NCI-H187 (cell line): Measurements from ENCODE around the gene PBOV1.
"Not testable (repeated sequence)": the region's sequence is repeated elsewhere in the genome, so short reads cannot be mapped to it uniquely, and the experiment has no call there.

Experiments used
- DNase-seq, 2 experiments: peaks; one replicate each; lab custom pipeline; 2025; lab: John Stamatoyannopoulos, UW

Gene PBOV1

DNA sequence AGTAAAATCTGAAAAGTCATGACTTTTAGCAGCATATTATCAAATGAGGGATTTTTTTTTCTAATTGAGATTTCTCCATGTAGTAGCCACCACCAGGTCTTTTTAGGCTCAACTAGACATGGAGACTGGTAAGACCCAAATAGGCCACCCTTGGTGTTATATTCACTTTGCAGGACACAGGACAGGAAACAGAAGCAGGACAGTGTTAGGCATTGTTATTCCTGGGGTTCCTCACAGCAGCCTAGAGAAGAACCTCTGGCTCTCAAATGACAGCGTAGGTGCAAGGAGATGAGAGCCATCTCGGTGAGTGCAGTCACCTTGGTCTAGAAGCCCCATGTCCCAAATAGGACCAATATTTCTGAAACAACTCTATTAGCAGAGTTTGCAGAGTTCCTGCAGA, 19.2 kb upstream of the PBOV1 start:
- no peak for DNase-seq

- DNase-seq, result no peak
These were observed 17.4 kb upstream of the PBOV1 start for GRCh38 chr6:138235693-138236092.

DNA sequence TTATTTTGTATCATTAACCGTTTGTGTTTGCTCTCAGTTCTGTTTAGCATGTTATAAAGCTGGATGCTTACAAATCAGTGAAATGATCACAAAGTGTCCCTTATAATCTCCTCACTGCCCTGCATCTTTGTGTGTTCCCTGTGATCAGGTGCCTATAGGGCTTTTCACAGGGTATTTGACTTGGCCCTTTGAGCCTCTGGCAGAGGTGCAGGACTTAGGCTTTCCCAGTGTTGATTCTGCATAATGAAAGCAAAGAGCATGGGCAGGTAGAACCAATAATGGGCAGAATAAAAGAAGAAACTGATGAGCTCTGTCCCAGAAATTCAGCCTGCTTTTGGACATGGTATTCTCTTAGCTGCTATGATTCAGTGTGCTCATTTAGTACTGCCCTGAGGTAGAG, 16.9 kb upstream of the PBOV1 start:
- DNase-seq, result no peak

DNA sequence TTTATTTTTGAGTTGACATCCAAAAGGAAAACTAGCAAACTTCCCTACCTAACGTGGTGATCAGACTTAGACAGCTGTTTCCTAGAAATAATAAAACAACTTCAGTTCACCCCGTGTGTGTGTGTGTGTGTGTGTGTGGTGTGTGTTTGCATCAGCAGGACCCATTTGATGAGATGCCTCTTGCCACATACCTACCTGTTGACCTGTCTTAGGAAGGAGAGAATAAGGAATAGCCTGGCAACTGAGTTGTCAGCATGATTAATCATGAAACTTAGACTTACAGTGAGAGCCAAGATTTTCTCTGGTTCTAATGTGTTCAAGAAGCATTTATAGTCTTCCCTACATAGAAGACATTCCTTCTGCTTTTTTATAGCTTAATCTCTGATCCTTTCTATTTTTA, 16.1 kb upstream of the PBOV1 start:
- no peak for DNase-seq

- DNase-seq, result no peak
These were observed 13.1 kb upstream of the PBOV1 start for GRCh38 chr6:138231381-138231886.

DNA sequence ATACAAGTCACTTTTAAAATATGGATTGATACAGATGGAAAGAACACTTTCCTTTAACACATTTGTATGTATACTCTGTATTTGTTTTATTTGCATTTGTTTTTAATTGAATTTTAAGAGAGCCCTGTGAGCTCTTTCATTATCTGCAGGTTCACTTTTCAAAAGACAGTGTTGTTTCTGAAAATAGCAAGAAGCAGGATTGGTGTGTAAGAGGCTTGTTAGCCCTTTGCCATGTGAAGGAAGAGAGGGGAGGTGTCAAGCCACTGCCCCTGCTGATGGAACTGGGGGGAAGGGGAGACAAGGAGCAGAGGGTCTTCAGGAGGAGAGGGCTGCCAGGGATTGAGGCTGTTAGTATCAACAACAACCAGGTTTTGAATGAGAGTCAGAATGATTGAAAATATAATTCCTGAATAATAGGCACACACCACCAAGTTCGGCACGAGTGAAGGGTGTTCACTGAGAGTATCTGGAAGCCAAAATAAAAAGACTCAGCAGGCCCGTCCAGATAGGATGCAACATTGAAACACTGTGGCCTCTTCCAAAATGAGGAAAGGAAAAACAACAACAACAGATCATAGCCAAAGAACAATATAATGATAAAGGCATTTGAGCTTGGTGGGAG, 12.6 kb upstream of the PBOV1 start:
- DNase-seq, result no peak

DNA sequence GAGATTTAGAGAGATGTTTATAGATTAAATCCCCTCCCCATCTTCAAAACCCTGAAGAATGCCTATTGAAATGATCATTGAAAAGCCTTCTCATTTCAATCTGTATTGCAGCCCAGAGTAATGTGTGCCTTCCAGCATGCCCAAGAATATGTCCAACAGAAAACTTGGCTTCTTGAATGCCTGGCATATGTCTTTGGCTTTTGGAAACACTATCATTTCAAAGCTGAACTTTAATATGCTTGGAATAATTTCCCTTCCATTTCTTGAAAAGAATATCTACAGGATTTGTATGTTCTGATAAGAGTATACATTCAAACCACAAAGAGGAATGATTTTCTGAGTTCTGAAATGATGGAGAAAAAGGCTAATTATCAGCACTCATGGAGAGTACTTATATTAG, 11.9 kb upstream of the PBOV1 start:
- no peak for DNase-seq

DNA sequence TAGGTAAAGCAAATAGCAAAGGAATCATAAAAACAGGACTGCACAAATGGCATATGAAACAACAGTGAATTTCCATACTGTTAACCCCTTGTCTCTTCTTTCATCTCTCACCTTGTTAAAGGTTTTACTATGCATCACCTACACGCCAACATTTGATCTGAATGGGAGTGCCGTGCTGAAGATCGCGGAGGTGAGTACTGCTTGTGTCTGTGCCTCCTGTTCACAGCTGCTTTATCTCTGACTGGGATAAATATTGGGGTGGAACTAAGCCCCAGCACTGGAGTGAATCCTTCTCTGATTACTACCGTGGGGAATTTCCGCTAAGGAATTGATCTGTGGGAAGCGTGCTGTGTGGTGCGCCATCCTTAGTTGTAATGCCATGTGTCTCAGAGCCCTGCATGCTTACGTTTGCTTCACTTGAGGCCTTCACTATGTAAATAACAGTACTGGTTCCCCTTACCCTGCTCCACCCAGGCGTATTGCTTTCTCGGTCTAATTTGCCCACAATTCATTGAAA, 11.4 kb upstream of the PBOV1 start:
- no peak for DNase-seq

DNA sequence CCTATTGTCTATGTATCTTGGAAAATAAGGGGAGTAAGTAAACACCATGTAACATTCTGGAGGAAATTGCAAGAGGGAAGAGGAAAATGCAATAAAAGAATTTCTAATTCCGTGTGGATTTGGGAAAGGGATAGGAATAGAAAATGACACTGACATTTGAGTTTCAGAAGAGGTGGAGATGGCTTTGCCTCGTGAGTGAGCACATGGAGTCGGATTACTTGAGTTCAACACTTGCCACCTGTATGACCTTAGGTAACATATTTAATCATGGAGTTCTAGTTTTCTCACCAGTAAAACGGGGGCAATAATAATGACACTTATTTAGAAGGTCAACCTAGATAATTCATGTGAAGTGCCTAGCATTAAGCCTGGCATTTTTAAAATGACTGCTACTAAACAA, 10.8 kb upstream of the PBOV1 start:
- no peak for DNase-seq

DNA sequence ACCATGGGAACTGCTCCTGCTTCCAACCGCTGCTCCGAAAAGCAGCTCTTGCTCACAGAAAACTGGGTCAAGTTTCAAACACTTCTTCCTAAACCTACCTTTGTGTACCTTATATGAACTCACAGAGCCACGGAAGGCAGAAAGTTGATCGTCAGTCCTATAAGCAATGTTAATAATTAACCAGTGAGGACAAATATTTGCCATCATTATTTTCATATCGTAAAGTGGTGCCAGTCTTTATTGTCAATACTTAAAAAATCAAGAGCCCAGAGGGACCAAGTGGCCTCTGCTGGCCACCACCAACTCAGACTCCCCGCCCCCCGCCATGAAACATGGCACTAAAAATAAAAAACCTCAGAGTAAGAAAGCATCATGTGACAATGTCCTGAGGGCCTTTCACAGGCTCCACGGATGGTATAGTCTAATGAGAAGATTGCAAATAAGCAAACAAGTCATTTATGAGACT, 9.1 kb upstream of the PBOV1 start:
- no peak for DNase-seq

DNA sequence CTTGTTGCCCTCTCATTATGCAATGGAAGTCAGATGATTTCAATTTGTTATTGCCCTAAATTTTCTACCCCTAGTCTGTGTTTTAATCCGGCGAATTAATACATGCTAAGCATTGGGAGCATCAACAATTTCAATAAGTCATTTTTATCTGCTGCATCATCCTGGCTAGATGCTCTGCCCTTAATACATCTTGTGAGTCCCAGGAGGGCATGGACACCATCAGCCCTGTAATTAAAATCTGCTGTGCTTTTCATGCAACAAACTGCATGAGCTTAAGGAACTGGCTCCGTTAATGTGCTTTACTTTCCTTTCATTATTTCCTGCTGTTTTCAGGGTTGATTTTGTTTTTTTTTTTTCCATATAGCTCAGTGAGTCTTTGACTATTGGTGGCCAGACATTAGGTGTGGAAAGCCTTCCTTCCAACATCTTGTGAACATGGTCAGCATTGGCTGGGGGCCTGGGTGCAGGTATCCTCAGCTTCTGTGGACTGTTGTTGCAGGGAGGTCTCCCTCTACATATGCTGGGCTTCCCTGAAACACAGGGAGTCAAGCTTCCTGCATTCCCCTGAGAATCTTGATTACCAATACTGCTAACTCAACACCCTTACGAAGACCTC, 8.5 kb upstream of the PBOV1 start:
- DNase-seq, result no peak

DNA sequence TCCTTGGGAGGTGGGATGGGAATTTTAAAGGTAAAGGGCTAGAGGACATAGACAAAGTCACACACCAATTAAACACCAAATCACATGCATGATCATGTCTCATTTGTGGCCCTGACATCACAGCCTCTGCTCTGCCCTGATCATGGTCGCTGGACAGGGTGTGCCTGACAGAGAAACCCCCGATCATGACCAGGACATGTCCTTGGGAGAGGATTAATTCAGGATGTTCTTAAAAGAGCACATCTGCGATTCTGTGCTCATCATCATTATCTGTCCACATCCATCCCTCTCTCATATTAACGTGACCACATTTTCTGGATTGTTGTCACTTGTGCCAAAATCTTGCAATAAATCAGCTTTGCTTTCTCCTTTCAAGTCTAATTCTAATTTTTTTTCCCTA, 7.7 kb upstream of the PBOV1 start:
- DNase-seq, result no peak

- peak in 1 of 2 experiments; percentile 19 for DNase-seq
These were observed 4.7 kb upstream of the PBOV1 start for GRCh38 chr6:138222901-138223546.

GRCh38 chr6:138219901-138220300, 1.6 kb upstream of the PBOV1 start:
- no peak for DNase-seq

DNA sequence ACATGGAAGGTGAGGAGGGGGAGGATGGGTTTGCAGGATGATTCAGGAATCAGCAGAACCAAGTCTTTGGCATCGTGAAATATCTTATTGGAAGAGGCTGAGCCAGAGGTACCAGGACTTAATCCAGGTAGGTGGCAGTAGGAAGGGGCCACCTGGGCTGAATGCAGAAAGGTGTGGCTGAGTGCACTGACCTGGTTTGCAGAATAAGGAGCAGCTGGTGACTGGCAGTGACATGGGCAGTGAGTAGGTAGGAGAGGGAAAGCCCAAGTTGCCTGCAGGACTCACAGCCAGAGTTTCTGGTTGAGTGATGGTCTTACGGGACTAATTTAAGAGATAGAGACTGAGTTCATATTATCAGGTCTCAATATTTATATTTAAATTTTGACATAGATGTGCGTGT, 1.1 kb upstream of the PBOV1 start:
- DNase-seq, result no peak

- no peak for DNase-seq
These were observed 3.1 kb downstream of the PBOV1 start for GRCh38 chr6:138215093-138215782.

- not testable (repeated sequence) for DNase-seq
These were observed 5.8 kb downstream of the PBOV1 start for GRCh38 chr6:138212530-138212929.

DNA sequence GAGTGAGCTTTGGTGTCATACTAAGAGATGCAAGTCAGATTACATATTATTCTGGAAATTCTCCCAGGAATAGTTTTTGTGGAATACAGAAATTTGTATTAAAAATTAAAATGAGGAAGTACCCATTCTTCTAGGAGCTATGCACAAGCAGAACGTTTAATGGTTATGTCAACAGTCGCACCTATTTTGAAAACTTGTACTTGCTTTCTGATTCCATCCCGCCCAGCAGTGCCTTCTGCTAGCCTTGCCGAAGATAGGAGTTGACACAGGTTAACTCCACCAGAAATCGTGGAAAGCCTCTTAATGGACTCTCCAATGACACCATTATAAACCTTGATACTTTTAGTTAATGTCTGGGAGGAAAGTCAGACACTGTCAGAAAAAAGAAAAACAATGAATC, 6.7 kb downstream of the PBOV1 start:
- no peak for DNase-seq

DNA sequence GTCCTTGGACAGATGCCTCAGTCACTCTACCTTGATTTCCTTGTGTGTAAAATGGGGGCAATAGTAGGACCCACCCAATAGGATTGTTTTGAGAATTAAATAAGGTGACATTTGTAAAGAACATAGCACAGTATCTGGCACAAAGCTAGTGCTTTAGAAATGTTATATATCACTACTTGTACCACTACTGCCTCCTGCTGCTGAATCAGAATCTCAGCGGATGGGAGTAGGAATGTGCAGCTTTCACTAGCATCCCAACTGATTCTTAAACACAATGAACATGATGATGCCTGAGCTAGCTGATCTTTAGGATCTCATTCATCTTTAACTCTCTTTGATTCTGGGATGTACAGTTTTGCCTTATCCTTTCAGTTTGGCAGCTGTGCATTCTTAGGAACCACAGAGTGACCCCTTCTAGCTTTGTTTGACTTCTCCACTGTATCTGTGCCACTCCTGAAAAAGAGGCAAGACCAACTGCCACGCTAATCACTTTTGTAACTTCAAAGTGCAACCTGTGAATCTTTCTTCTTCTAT, 7.2 kb downstream of the PBOV1 start:
- DNase-seq, result no peak

- no peak for DNase-seq
These were observed 11.4 kb downstream of the PBOV1 start for GRCh38 chr6:138206862-138207261.

- no peak for DNase-seq
These were observed 12.7 kb downstream of the PBOV1 start for GRCh38 chr6:138205437-138206094.
